Uterus (tissue), 4 donors: Measurements from ENCODE around the gene PRKG1. TPM values are rescaled to one million over a fixed set of nuclear protein-coding genes. Genes with fewer than 3 reads are reported as not detected.
A peak's percentile ranks its signal among the peaks of the same experiment; 100 is the strongest.

Source experiments
- DNase-seq, 2 donors: peaks; one replicate each; pipeline ENCODE4 v3.0.0-alpha.2; 2019 to 2020
- H3K27ac ChIP-seq, 2 donors: fragments of 200-600 bp; sonication (generic); 1 replicate in 1 of 2; 2 replicates in 1 of 2; pipeline ENCODE4 v1.5.1; 2016 to 2018
- H3K27me3 ChIP-seq, 2 donors: fragments of 200-600 bp; sonication (generic); one replicate each; pipeline ENCODE4 v1.5.1; 2018 to 2019; ENCODE audit warnings: control low read depth in 1 of 2
- H3K36me3 ChIP-seq, 2 donors: fragments of 200-600 bp; sonication (generic); one replicate each; pipeline ENCODE4 v1.5.1; 2019; ENCODE audit warnings: control low read depth in 1 of 2
- H3K4me1 ChIP-seq, 2 donors: fragments of 200-600 bp; sonication (generic); one replicate each; pipeline ENCODE4 v1.5.1; 2018 to 2019; ENCODE audit warnings: control low read depth in 1 of 2
- H3K4me3 ChIP-seq, 2 donors: fragments of 200-600 bp; sonication (generic); 1 replicate in 1 of 2; 2 replicates in 1 of 2; pipeline ENCODE4 v1.5.1; 2018 to 2019; ENCODE audit warnings: mild to moderate bottlenecking in 1 of 2
- H3K9me3 ChIP-seq, 2 donors: fragments of 200-600 bp; sonication (generic); one replicate each; pipeline ENCODE4 v1.5.1; 2019; ENCODE audit warnings: control low read depth in 1 of 2
- POLR2A ChIP-seq, 2 donors: fragments of 450-650 bp; IDR thresholded peaks; one replicate each; pipeline ENCODE4 v1.6.1; 2016; ENCODE audit warnings: antibody characterized with exemption in 2 of 2, mild to moderate bottlenecking in 1 of 2, moderate library complexity in 1 of 2
- intact Hi-C: fragments of 100-400 bp; cut with DNase I; formaldehyde crosslinking; loops from one replicate; pipeline ENCODE4 v1.15.1; 2023; ENCODE audit warnings: low total_unique reads
- total RNA-seq, 4 donors: library from RNA; depleted of rRNA in 3 of 4; stranded (reverse); fragments of >200 nt in 3 of 4; gene quantifications; one replicate each; pipeline versions ENCODE4 v1.1.0 to v1.2.4, GENCODE V29; 2014 to 2023
- TF ChIP-seq, protein P1 (sequence below), 4 experiments: fragments of 200-600 bp in 2 of 4; fragments of 450-650 bp in 2 of 4; sonication (generic) in 2 of 4; IDR thresholded peaks; one replicate each; pipeline ENCODE4 v1.5.1; 2016 to 2019; ENCODE audit warnings: antibody characterized with exemption in 4 of 4, mild to moderate bottlenecking in 2 of 4, moderate library complexity in 1 of 4
- donor health status: DM: yes; HTN: yes; CAD: no.

PRKG1 gene
- total RNA-seq, 4 donors from 2014 or later = 32.4 to 136 (median 69.6) TPM

DNA sequence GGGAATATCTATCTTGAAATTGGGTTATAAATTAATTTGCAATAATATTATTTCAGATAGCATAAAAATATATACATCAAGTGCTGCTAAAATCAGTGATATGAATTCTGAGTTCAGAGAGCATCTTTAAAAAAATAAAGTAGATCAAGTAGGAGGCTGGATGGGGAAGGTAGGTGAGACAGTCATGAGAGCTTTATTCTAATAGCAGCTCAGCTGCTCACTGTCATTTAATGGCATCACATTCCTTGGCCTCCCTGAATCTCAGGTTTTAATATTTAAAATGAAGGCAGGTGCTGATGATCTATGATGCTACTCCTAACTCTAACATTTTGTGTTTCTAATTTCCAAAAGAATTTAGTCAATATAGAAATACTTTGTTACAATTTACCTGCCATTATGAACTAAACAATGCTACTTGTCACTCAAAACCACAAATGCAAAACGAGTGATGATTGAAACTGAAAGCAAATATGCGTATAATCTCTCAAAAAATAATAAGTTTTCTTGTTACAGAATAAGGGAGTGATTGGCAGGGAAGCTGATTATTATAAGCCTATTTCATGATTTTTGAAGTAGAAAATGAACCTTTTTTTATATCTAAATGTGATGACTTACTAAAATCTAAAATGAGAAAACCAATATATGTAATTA lies 772.7 kb downstream of the PRKG1 start:
- H3K4me3 ChIP-seq = no peak overlapping the region
- TF ChIP-seq, protein P1, sequence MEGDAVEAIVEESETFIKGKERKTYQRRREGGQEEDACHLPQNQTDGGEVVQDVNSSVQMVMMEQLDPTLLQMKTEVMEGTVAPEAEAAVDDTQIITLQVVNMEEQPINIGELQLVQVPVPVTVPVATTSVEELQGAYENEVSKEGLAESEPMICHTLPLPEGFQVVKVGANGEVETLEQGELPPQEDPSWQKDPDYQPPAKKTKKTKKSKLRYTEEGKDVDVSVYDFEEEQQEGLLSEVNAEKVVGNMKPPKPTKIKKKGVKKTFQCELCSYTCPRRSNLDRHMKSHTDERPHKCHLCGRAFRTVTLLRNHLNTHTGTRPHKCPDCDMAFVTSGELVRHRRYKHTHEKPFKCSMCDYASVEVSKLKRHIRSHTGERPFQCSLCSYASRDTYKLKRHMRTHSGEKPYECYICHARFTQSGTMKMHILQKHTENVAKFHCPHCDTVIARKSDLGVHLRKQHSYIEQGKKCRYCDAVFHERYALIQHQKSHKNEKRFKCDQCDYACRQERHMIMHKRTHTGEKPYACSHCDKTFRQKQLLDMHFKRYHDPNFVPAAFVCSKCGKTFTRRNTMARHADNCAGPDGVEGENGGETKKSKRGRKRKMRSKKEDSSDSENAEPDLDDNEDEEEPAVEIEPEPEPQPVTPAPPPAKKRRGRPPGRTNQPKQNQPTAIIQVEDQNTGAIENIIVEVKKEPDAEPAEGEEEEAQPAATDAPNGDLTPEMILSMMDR (IDR thresholded peaks at IDR 0.05) = no peak
- TF ChIP-seq POLR2A (IDR thresholded peaks at IDR 0.05) = no peak
- no peaks in the 10 kb centered on the region for H3K36me3 ChIP-seq
- no peak overlapping the region for H3K27ac ChIP-seq
- H3K27me3 ChIP-seq = no peaks in the 10 kb centered on the region
- intact Hi-C loops = no loop called here
- no peaks in the 10 kb centered on the region for H3K4me1 ChIP-seq
- H3K9me3 ChIP-seq = no peaks in the 10 kb centered on the region
- DNase-seq = no peak

DNA sequence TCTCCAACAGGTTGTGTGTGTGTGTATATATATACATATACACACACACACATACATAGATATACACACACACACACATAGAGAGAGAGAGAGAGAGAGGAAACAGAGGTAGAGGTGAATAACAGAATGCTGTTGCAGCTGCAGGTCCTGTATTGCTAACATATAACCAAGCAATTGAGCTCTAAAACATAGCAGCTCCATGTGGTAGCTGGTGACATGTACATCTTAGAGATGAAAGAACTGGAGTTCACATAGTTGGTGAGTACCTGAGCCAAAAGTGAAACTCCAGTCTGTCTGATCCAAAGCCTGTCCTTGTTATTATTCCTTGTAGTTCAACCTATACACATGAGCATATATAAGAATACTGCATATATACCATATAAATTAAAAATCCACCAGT lies 778.0 kb downstream of the PRKG1 start:
- TF ChIP-seq, protein P1 (IDR thresholded peaks at IDR 0.05) = no peak
- Histone ChIP-seq H3K36me3 (no peaks in the 10 kb centered on the region), H3K27me3 (no peaks in the 10 kb centered on the region), H3K9me3 (no peaks in the 10 kb centered on the region), H3K4me1 (no peaks in the 10 kb centered on the region), H3K4me3 (no peak overlapping the region), H3K27ac (no peak overlapping the region)
- DNase-seq = no peak
- intact Hi-C loops = no loop called here

DNA sequence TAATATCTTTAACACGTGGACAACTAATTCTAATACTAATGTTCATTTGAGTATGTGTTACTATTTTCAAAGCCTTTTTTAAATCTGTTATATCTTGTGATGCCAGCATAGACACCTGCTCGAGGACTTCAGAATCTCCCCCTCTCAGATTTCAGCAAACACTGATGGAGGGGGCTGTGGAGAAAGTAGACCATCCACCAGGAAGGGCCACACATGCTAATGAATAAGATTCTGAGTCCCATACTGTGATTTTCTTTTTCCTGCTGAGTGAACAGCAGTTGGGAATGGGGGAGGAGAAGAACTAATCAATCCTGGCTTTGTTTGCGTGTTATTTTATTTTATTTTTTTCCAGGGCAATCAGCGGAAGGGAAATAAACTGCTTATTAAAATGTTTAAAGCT lies 783.0 kb downstream of the PRKG1 start:
- no peak for DNase-seq
- no peaks in the 10 kb centered on the region for H3K36me3 ChIP-seq
- H3K4me3 ChIP-seq = no peak overlapping the region
- intact Hi-C loops = no loop called here
- H3K27me3 ChIP-seq = no peaks in the 10 kb centered on the region
- TF ChIP-seq POLR2A (IDR thresholded peaks at IDR 0.05) = no peak
- TF ChIP-seq, protein P1 (IDR thresholded peaks at IDR 0.05) = no peak
- H3K27ac ChIP-seq = no peak overlapping the region
- no peaks in the 10 kb centered on the region for H3K4me1 ChIP-seq
- H3K9me3 ChIP-seq = no peaks in the 10 kb centered on the region

DNA sequence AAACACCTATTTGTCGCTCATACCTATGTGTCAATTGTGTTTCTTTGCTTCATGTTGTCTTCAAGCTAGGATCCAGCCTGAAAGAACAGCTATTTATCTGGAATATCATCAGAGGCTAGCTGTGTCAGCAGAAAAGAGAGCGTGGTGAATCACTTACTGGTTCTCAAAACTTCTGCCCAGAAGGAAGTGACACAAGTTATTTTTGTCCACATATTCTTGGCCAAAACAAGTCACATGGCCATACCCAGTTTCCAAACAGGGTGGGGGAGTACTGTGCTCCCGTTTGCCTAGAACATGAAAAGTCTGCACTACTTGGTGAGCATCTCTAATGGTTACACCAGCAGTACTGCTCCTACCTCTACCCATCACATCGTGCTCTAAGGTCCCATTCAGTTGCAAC lies 786.0 kb downstream of the PRKG1 start:
- Histone ChIP-seq H3K27me3 (no peaks in the 10 kb centered on the region), H3K36me3 (no peaks in the 10 kb centered on the region), H3K4me3 (no peak overlapping the region), H3K9me3 (no peaks in the 10 kb centered on the region), H3K27ac (no peak overlapping the region), H3K4me1 (no peaks in the 10 kb centered on the region)
- no peak for TF ChIP-seq POLR2A (IDR thresholded peaks at IDR 0.05)
- TF ChIP-seq, protein P1 (IDR thresholded peaks at IDR 0.05) = no peak
- peak; percentile 35 to 44 for DNase-seq
- intact Hi-C loops = no loop called here

DNA sequence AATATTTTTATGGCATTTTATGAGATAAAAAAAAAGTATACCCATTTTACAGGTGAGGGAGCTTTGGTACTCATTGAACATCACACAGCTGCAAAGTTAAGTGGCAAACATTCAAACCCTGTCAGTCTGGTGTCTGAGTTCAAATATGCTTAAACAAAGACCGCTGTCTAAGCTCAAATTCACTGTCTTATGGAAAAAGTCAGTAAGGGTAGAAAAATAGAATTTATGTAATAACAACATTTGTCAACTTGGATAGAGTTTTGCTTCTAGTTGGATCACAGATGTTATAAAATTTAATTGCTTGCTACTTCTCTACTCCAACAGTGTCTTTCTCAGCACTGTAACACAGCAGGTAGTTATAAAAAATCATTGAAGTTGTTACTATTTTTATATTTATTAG lies 786.8 kb downstream of the PRKG1 start:
- Histone ChIP-seq H3K27ac (no peak overlapping the region), H3K36me3 (no peaks in the 10 kb centered on the region), H3K4me1 (no peaks in the 10 kb centered on the region), H3K9me3 (no peaks in the 10 kb centered on the region), H3K4me3 (no peak overlapping the region), H3K27me3 (no peaks in the 10 kb centered on the region)
- DNase-seq = no peak
- no peak for TF ChIP-seq POLR2A (IDR thresholded peaks at IDR 0.05)
- TF ChIP-seq, protein P1 (IDR thresholded peaks at IDR 0.05) = no peak
- intact Hi-C loops = no loop called here
